ENCODE data around the gene MARK4. TPM values are rescaled to one million over a fixed set of nuclear protein-coding genes. Genes with fewer than 3 reads are reported as not detected.

MARK4 gene
- total and polyA plus RNA-seq, 2 experiments from 2014 or later: 16.6 to 38.6 TPM

DNA sequence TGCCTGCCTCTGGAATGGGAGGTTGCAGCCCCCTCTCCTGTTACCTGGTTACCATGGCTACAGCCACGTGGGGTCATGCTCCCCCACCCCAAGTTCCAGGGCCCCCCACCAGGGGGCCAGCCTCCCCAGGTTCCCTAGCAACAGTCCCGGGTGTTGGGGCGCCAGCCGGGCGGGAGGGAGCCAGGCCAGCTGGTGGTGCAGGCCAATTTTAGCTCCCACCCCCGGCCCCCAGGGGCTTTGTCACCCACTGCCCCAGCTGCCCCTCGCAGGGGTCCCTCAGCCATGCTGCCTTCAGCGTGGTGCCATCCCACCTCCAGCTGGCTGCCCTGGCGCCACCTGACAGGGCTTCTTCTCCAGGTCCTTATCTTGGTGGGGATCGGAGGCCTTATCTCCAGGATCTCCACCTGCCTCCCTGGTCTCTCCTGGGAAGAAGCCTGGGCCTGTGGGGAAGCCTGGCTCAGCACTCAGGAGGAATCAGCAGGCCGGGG is 3.0 kb downstream of the MARK4 start:
- DNase-seq (ENCODE audit: low spot score) (peak; percentile 52), ATAC-seq (no peak)
- Histone ChIP-seq H3K27ac (ENCODE audit: low read depth) (no peak overlapping the region), H3K79me2 (replicated peaks; ENCODE audit: insufficient read depth) (peaks cover 31% of the 10 kb centered on the region), H2AFZ (no peak overlapping the region), H3K9me2 (ENCODE audit: insufficient read depth) (no peaks in the 10 kb centered on the region), H3K4me2 (no peak overlapping the region), H3F3A (replicated peaks; ENCODE audit: low read depth) (peaks cover 4% of the 10 kb centered on the region; the same call in 1 of the 2 replicates), H4K20me1 (replicated peaks; ENCODE audit: insufficient read depth) (peaks cover 25% of the 10 kb centered on the region), H3K4me3 (no peak overlapping the region), H3K27me3 (ENCODE audit: insufficient read depth) (peaks cover 17% of the 10 kb centered on the region), H3K4me1 (ENCODE audit: insufficient read depth) (peaks cover 4% of the 10 kb centered on the region; the same call in 1 of the 2 replicates), H3K36me3 (ENCODE audit: insufficient read depth) (no peaks in the 10 kb centered on the region)
- Mint-ChIP-seq H3K36me3 (ENCODE audit: low read depth) (no peaks in the 10 kb centered on the region; the same call in 2 of the 3 replicates), H3K9me3 (no peaks in the 10 kb centered on the region), H3K4me1 (peaks cover 16% of the 10 kb centered on the region), H3K27ac (no peak overlapping the region), H3K27me3 (ENCODE audit: insufficient read depth, low read depth, poor library complexity) (peaks cover 21% of the 10 kb centered on the region), H3K4me3 (no peak overlapping the region)
- no peak for TF ChIP-seq ETS1 (IDR thresholded peaks at IDR 0.05)
- 0 out of 4 replicates have a peak, but pooled peaks of 1 of the 2 experiments have one; percentile 19 for TF ChIP-seq CTCF (conservative IDR thresholded peaks at IDR 0.05; ENCODE audit: low read depth in 2 of 2)
- no peak for TF ChIP-seq NANOG (IDR thresholded peaks at IDR 0.05; ENCODE audit: borderline replicate concordance)
- TF ChIP-seq, protein P1, sequence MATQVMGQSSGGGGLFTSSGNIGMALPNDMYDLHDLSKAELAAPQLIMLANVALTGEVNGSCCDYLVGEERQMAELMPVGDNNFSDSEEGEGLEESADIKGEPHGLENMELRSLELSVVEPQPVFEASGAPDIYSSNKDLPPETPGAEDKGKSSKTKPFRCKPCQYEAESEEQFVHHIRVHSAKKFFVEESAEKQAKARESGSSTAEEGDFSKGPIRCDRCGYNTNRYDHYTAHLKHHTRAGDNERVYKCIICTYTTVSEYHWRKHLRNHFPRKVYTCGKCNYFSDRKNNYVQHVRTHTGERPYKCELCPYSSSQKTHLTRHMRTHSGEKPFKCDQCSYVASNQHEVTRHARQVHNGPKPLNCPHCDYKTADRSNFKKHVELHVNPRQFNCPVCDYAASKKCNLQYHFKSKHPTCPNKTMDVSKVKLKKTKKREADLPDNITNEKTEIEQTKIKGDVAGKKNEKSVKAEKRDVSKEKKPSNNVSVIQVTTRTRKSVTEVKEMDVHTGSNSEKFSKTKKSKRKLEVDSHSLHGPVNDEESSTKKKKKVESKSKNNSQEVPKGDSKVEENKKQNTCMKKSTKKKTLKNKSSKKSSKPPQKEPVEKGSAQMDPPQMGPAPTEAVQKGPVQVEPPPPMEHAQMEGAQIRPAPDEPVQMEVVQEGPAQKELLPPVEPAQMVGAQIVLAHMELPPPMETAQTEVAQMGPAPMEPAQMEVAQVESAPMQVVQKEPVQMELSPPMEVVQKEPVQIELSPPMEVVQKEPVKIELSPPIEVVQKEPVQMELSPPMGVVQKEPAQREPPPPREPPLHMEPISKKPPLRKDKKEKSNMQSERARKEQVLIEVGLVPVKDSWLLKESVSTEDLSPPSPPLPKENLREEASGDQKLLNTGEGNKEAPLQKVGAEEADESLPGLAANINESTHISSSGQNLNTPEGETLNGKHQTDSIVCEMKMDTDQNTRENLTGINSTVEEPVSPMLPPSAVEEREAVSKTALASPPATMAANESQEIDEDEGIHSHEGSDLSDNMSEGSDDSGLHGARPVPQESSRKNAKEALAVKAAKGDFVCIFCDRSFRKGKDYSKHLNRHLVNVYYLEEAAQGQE (IDR thresholded peaks at IDR 0.05; ENCODE audit: unreplicated experiment): no peak

DNA sequence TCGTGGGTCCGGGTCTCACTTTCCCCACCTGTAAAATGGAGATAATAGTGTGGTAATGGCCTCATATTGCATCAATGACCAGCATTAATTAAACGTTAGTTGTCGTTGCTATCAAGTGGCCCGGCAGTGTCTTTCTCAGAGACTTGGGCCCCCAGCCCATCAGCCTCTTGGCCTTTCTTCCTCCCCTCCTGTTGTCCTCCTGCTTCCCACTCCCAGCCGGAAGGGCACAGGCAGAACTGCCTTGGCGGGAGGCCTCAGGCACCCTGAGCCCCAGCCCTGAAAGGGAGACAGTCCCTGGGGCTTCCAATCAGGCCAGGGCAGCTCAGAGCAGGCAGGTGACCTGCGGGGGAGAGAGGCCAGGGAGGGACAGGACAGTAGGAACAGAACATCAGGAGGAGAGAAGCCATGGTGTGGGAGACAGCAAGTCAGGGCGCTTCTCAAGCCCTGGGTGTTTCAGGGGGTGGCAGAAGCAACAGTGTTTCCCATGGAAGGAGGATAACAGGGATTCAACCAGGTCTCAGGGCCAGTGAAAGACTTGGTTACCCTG is 4.6 kb downstream of the MARK4 start:
- Histone ChIP-seq H3K4me3 (no peak overlapping the region), H4K20me1 (replicated peaks; ENCODE audit: insufficient read depth) (peaks cover 25% of the 10 kb centered on the region), H3K79me2 (replicated peaks; ENCODE audit: insufficient read depth) (peaks cover 31% of the 10 kb centered on the region), H3K4me2 (no peak overlapping the region), H3K4me1 (ENCODE audit: insufficient read depth) (peaks cover under 1% of the 10 kb centered on the region; the same call in 1 of the 2 replicates), H3K27ac (ENCODE audit: low read depth) (no peak overlapping the region), H3K9me2 (ENCODE audit: insufficient read depth) (no peaks in the 10 kb centered on the region), H3K27me3 (ENCODE audit: insufficient read depth) (peaks cover under 1% of the 10 kb centered on the region; the same call in 1 of the 2 replicates), H2AFZ (no peak overlapping the region), H3F3A (replicated peaks; ENCODE audit: low read depth) (no peaks in the 10 kb centered on the region), H3K36me3 (ENCODE audit: insufficient read depth) (no peaks in the 10 kb centered on the region)
- Mint-ChIP-seq H3K27me3 (ENCODE audit: insufficient read depth, low read depth, poor library complexity) (peaks cover 13% of the 10 kb centered on the region), H3K27ac (peak overlapping the region; percentile 65; the same call in 1 of the 2 replicates), H3K36me3 (ENCODE audit: low read depth) (no peaks in the 10 kb centered on the region; the same call in 2 of the 3 replicates), H3K4me3 (no peak overlapping the region), H3K9me3 (no peaks in the 10 kb centered on the region), H3K4me1 (peaks cover 15% of the 10 kb centered on the region)
- ATAC-seq (no peak), DNase-seq (ENCODE audit: low spot score) (no peak)
- TF ChIP-seq ETS1 (IDR thresholded peaks at IDR 0.05) (no peak), ZNF114 (CRISPR knock-in tag; IDR thresholded peaks at IDR 0.05) (no peak), CTCF (conservative IDR thresholded peaks at IDR 0.05; ENCODE audit: low read depth in 2 of 2) (no peak), JUNB (IDR thresholded peaks at IDR 0.05; ENCODE audit: unreplicated experiment) (no peak), CREB1 (CRISPR knock-in tag; IDR thresholded peaks at IDR 0.05; ENCODE audit: low read depth) (no peak), EZH2phosphoT487 (IDR thresholded peaks at IDR 0.05; ENCODE audit: unreplicated experiment) (no peak), EZH2 (IDR thresholded peaks at IDR 0.05; ENCODE audit: low read depth, unreplicated experiment) (no peak), STAT1 (IDR thresholded peaks at IDR 0.05; ENCODE audit: unreplicated experiment) (no peak)
